HUES48 (cell line): ENCODE data around the gene STK36.

Experiments
- H3K27ac ChIP-seq: one replicate; pipeline ENCODE4 v1.7.0; 2013; ENCODE audit warnings: low read depth, low read length, inconsistent platforms
- H3K27me3 ChIP-seq: 2 replicates; pipeline ENCODE4 v1.6.1; 2013; ENCODE audit warnings: mild to moderate bottlenecking, low read length; ENCODE audit not compliant: control insufficient read depth, insufficient read depth
- H3K36me3 ChIP-seq: 2 replicates; pipeline ENCODE4 v1.6.1; 2013; ENCODE audit warnings: low read length; ENCODE audit not compliant: control insufficient read depth, insufficient read depth
- H3K4me1 ChIP-seq: 2 replicates; pipeline ENCODE4 v1.6.1; 2013; ENCODE audit warnings: mild to moderate bottlenecking, low read length; ENCODE audit not compliant: control insufficient read depth, insufficient read depth
- H3K4me3 ChIP-seq: 2 replicates; pipeline ENCODE4 v1.5.1; 2013; ENCODE audit warnings: mild to moderate bottlenecking, low read depth, low read length
- H3K9ac ChIP-seq: 2 replicates; pipeline ENCODE4 v1.6.1; 2013; ENCODE audit warnings: mild to moderate bottlenecking, low read depth, low read length, moderate library complexity
- H3K9me3 ChIP-seq: 2 replicates; pipeline ENCODE4 v1.6.1; 2013; ENCODE audit warnings: low read length; ENCODE audit not compliant: control insufficient read depth, insufficient read depth

Gene STK36

DNA sequence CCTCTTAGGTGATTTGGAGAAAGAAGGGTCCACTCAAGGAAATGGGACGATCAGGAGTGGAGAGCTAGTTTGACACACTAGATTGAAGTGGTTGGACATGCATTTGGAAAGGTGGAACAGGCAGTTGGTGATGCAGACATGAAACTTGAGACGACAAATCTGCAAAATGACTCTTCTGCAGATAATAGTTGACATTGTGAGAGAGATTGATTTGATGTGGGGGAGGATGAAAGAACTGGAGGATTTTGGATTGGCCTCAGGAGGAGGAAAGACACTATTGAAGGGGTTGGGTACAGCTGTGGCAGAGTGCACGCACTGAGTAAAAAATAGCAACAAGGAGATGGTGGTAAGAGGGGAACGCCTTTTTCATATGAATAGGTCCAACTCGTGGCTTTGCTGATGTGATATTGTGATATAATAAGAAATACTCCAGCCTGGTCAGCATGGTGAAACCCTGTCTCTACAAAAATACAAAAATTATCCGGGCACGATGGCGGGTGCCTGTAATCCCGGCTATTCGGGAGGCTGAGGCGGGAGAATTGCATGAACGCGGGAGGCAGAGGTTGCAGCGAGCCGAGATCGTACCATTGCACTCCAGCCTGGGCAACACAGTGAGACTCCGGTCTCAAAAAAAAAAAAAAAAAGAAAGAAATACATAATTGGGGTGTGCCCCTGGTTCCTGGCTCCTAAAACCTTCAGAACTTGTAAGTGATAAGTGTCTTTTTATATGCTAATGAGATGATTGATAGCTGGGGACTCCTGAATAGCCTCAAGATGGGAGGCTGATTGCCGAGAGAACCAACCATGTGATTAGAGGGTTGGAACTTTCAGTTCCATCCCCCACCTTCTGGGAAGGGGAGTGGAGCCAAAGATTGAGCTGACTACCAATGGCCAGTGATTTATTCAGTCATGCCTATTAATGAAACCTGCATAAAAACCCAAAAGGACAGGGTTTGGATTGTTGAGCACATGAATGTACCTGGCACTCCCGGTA is 48.5 kb downstream of the STK36 start:
- H3K27ac ChIP-seq, result no peak overlapping the region
- H3K9ac ChIP-seq, result no peak overlapping the region
- H3K27me3 ChIP-seq, result no peaks in the 10 kb centered on the region
- peaks cover 15% of the 10 kb centered on the region; the same call in 1 of the 2 replicates for H3K4me1 ChIP-seq
- no peaks in the 10 kb centered on the region for H3K9me3 ChIP-seq
- no peak overlapping the region for H3K4me3 ChIP-seq
- H3K36me3 ChIP-seq, result peaks cover 15% of the 10 kb centered on the region

DNA sequence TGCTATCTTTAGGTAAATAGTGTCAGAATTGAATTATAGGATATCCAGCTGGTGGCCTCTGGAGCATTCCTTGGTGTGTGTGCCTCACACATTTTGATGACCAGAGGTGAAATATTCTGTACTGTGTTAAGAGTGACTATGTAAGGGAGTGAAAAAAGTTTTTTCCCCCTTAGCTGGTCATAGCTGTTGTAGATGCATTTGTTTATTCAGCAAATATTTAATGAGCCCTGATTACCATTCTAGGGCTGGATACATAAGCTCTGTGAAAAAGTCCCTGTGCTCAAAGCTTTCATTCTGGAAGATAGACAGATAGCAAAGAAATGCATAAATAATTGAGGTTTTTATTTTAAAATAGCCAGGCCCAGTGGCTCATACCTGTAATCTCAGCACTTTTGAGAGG is 49.6 kb downstream of the STK36 start:
- Histone ChIP-seq H3K9ac (no peak overlapping the region), H3K27me3 (no peaks in the 10 kb centered on the region), H3K4me3 (no peak overlapping the region), H3K9me3 (no peaks in the 10 kb centered on the region), H3K27ac (no peak overlapping the region), H3K4me1 (peaks cover 15% of the 10 kb centered on the region; the same call in 1 of the 2 replicates), H3K36me3 (peaks cover 4% of the 10 kb centered on the region)

DNA sequence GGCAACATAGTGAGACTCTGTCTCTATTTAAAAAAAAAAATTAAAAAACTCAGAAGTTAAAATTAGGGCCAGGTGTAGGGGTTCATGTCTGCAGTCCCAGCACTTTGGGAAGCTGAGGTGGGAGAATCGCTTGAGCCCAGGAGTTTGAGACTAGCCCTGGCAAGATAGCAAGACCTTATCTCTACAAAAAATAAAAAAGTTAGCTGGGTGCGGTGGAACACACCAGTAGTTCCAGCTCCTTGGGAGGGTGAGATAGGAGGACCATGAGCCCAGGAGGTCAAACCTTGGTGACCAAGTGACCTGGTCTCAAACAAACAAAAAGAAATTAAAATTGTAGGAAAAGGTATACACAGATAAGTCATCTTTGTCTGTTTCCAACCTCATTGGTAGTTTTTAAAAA is 50.0 kb downstream of the STK36 start:
- no peaks in the 10 kb centered on the region for H3K27me3 ChIP-seq
- peaks cover 4% of the 10 kb centered on the region for H3K36me3 ChIP-seq
- peaks cover 15% of the 10 kb centered on the region; the same call in 1 of the 2 replicates for H3K4me1 ChIP-seq
- no peak overlapping the region for H3K4me3 ChIP-seq
- H3K9ac ChIP-seq, result no peak overlapping the region
- H3K9me3 ChIP-seq, result 0 out of 2 replicates have a peak, but pooled peaks cover under 1% of the 10 kb centered on the region
- no peak overlapping the region for H3K27ac ChIP-seq

DNA sequence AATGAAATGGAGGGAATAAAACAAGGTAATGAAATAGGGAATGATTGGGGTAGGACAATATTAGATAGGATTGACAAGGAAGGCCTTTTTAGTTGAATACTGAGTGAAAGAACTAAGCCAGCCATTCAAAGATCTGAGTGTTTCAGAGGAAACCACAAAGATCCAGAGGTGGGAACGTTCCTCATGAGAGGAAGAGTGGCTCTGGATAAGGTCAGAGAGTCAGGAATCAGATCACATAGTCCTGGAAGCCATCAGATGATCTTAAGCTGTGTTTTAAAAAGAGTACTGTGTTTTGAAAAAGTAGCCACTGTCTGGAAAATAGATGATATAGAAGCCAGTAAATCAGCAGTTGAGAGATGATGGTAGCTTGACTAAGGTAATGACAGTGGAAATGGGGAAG is 50.5 kb downstream of the STK36 start:
- peaks cover under 1% of the 10 kb centered on the region for H3K36me3 ChIP-seq
- 0 out of 2 replicates have a peak, but pooled peaks cover 4% of the 10 kb centered on the region for H3K9me3 ChIP-seq
- no peak overlapping the region for H3K4me3 ChIP-seq
- peaks cover 15% of the 10 kb centered on the region; the same call in 1 of the 2 replicates for H3K4me1 ChIP-seq
- H3K9ac ChIP-seq, result no peak overlapping the region
- no peaks in the 10 kb centered on the region for H3K27me3 ChIP-seq
- H3K27ac ChIP-seq, result no peak overlapping the region

DNA sequence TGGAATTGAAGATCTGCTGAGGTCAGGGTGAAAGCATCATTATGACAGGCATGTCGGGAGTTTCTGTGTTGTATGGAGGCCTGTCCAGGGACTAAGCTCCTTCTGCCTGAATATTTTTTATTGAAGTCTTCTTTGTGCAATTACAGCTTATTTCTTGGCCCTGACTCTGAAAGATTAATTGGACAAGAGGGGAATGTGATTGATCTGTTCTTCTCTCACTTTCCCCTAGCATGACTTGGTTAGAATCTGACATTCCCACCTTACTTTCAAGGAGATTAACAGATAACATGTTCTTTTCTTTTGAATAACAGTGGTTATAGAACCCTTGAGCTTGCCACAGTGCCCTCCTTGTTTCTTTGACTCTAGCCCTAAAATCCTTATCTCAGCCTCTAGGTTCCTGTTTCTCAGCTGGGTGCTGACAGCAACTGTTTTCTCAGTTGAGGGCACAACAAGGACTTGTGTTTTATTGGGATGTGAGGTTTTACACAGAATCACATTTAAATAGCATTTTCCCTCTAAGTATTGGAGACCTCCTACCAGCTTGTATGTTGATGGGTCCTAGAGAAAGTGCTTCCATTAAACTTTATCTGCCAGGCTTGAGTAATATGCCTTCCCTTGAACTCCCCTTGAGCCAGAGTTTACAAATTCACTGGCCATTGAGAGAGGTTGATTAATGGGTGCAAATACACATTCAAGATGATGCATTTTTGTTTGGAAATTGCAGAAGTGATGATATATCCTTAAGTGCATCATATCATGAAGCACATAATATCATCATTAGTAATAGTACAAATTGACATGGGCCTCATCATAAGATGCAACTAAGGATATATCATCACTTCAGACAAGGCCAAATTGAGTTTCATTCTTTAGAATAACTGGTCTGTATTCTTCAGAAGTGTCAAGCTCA is 51.2 kb downstream of the STK36 start:
- peaks cover 15% of the 10 kb centered on the region; the same call in 1 of the 2 replicates for H3K4me1 ChIP-seq
- H3K4me3 ChIP-seq, result no peak overlapping the region
- 0 out of 2 replicates have a peak, but pooled peaks cover 4% of the 10 kb centered on the region for H3K9me3 ChIP-seq
- H3K36me3 ChIP-seq, result no peaks in the 10 kb centered on the region
- H3K9ac ChIP-seq, result no peak overlapping the region
- H3K27ac ChIP-seq, result peak overlapping the region; percentile 32
- no peaks in the 10 kb centered on the region for H3K27me3 ChIP-seq

DNA sequence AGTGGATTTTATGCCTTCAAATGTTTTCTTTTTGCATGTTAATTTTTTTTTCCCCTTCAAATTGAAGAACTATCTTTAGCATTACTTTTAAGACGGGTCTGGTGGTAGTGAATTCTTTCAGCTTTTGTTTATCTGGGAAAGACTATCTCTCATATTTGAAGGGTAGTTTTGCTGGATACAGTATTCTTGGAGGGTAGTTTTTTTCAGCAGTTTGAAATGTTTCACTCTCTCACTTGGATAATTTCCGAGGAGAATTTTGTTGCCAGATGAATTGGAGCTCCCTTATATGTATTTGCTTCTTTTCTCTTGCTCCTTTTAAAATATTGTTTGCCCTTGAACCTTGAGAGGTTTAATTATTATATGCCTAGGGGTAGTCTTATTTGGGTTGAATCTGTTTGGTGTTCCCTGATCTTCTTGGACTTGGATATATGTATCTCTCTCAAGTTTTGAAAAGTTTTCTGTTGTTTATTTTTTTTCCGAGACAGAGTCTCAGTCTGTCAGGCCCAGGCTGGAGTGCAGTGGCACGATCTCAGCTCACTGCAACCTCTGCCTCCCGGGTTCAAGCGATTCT is 54.2 kb downstream of the STK36 start:
- H3K9ac ChIP-seq, result no peak overlapping the region
- no peaks in the 10 kb centered on the region for H3K27me3 ChIP-seq
- H3K9me3 ChIP-seq, result 0 out of 2 replicates have a peak, but pooled peaks cover 4% of the 10 kb centered on the region
- peaks cover 11% of the 10 kb centered on the region; the same call in 1 of the 2 replicates for H3K4me1 ChIP-seq
- H3K4me3 ChIP-seq, result no peak overlapping the region
- H3K36me3 ChIP-seq, result peaks cover 8% of the 10 kb centered on the region; the same call in 1 of the 2 replicates
- H3K27ac ChIP-seq, result no peak overlapping the region

DNA sequence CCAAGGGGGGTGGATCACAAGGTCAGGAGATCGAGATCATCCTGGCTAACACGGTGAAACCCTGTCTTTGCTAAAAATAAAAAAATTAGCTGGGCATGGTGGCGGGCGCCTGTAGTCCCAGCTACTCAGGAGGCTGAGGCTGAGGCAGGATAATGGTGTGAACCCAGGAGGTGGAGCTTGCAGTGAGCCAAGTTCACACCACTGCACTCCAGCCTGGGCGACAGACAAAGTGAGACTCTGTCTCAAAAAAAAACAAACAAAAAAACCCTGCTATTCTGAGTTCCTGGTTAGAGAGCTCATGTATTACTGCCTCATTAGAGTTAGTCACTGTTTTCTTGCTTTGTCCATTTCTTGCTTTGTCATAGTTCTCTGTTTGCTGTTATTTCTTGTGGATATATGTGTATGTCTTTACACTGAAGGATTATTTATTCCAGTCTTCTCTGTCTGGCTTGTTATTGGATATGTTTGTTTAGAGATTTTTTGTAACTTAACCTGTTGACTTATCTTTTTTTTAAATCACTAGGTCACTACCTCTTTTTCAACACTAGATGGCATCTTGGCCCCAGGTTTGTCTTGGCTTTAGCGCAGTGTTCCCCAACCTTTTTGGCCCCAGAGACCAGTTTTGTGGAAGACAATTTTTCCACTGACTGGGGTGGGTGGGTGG is 55.7 kb downstream of the STK36 start:
- Histone ChIP-seq H3K36me3 (peaks cover 13% of the 10 kb centered on the region; the same call in 1 of the 2 replicates), H3K27me3 (no peaks in the 10 kb centered on the region), H3K4me3 (no peak overlapping the region), H3K9me3 (0 out of 2 replicates have a peak, but pooled peaks cover 4% of the 10 kb centered on the region), H3K4me1 (peaks cover 22% of the 10 kb centered on the region), H3K27ac (no peak overlapping the region), H3K9ac (no peak overlapping the region)

DNA sequence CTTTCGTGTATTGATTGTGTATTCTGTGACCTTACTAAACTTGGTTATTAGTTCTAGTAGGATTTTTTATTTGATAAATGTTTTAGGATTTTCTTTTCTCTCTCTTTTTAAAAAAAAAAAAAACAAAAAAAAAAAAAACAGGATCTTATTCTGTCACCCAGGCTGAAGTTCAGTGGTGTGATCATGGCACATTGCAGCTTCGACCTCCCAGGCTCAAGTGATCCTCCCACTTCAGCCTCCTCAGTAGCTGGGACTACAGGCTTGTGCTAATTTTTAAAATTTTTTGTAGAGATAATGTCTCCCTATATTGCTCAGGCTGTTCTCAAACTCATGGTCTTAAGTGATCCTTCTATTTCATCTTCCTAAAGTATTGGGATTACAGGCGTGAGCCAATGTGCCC is 57.8 kb downstream of the STK36 start:
- Histone ChIP-seq H3K4me1 (peaks cover 17% of the 10 kb centered on the region), H3K9me3 (0 out of 2 replicates have a peak, but pooled peaks cover 4% of the 10 kb centered on the region), H3K27me3 (no peaks in the 10 kb centered on the region), H3K36me3 (peaks cover 16% of the 10 kb centered on the region; the same call in 1 of the 2 replicates), H3K4me3 (no peak overlapping the region), H3K9ac (no peak overlapping the region), H3K27ac (no peak overlapping the region)

DNA sequence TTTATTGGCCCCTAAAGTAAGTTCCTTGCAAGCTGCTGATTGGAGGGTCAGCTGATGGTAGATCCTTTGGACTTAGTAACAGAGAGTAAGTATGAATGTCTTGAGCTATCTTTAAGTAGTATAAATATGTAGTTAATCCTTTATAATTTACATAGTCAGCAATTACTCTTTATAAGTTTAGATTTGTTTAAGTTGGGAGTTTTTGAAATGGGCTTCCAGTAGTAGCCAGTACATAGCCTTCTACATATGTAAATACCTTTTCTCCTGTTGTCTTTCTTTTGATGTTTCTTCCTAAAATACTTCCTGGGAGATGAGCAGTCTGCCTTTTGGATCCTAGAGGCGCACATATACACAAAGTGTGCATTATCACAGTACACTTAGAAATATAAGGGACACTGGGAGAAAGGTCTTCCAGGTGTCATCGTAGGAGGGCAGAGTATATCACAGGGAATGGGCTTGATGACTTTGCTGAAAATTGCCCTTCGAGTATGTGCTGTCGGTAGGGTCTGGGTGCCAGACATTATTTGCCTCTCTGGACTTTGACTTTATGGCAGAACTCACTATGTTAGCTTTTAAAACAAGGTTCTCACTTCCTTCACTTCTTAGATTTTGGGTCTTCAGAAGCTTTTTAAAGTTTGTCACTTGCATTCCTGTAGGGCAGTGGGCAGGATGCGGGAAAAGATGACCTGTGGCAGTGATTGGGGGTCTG is 60.3 kb downstream of the STK36 start:
- no peak overlapping the region for H3K4me3 ChIP-seq
- H3K27me3 ChIP-seq, result no peaks in the 10 kb centered on the region
- H3K27ac ChIP-seq, result peak overlapping the region; percentile 95
- H3K4me1 ChIP-seq, result peaks cover 17% of the 10 kb centered on the region
- peaks cover 16% of the 10 kb centered on the region; the same call in 1 of the 2 replicates for H3K36me3 ChIP-seq
- peak overlapping the region; percentile 58; the same call in 1 of the 2 replicates for H3K9ac ChIP-seq
- H3K9me3 ChIP-seq, result 0 out of 2 replicates have a peak, but pooled peaks cover under 1% of the 10 kb centered on the region
